Left lung (tissue), 10 donors: ENCODE measurements around the gene GYPC. TPM values are rescaled to one million over a fixed set of nuclear protein-coding genes. Genes with fewer than 3 reads are reported as not detected.
A peak's percentile ranks its signal among the peaks of the same experiment; 100 is the strongest.
"Not testable (repeated sequence)": the region's sequence is repeated elsewhere in the genome, so short reads cannot be mapped to it uniquely, and the experiment has no call there.

ENCODE experiments used
- ATAC-seq: fragments of 200-7000 bp; cut with Tn5 transposase; one replicate; pipeline ENCODE4 v1.9.1; 2020; ENCODE audit warnings: moderate library complexity
- DNase-seq, 4 donors: peaks; one replicate each; pipeline ENCODE4 v3.0.0-alpha.2; 2013 to 2020
- H3K27ac ChIP-seq, 2 donors: fragments of 200-600 bp; sonication (generic) in 1 of 2; one replicate each; pipeline versions ENCODE4 v1.5.0 to v1.8.0; 2020 to 2021
- H3K27me3 ChIP-seq, 2 donors: fragments of 200-600 bp; sonication (generic) in 1 of 2; one replicate each; pipeline versions ENCODE4 v1.5.0 to v1.8.0; 2020 to 2021
- H3K36me3 ChIP-seq, 2 donors: fragments of 200-600 bp; sonication (generic) in 1 of 2; one replicate each; pipeline versions ENCODE4 v1.5.0 to v1.8.0; 2020 to 2021
- H3K4me1 ChIP-seq, 2 donors: fragments of 200-600 bp; one replicate each; pipeline ENCODE4 v1.8.0; 2021
- H3K4me3 ChIP-seq, 2 donors: fragments of 200-600 bp; sonication (generic) in 1 of 2; one replicate each; pipeline versions ENCODE4 v1.5.0 to v1.8.0; 2020 to 2021; ENCODE audit warnings: mild to moderate bottlenecking in 1 of 2
- H3K9me3 ChIP-seq, 2 donors: fragments of 200-600 bp; sonication (generic) in 1 of 2; one replicate each; pipeline versions ENCODE4 v1.5.0 to v1.8.0; 2020 to 2021
- intact Hi-C, 2 donors: fragments of 100-400 bp; cut with DNase I; formaldehyde crosslinking; loops; one replicate each; pipeline versions ENCODE4 v1.11.2 to v1.14.2; 2022
- polyA plus RNA-seq, 6 donors: library from polyadenylated mRNA; unstranded; fragments of 120-200 nt; gene quantifications; one replicate each; pipeline ENCODE4 v1.2.1, GENCODE V29; 2013; ENCODE audit not compliant: insufficient read length in 6 of 6
- total RNA-seq, 2 donors: library from RNA; stranded (reverse); fragmentation: NEBNext Ultra II Directional; extraction: Animal tissue kit (Norgen Biotek cat#: 25700); gene quantifications; one replicate each; pipeline ENCODE4 v1.2.1, GENCODE V29; 2021
- TF ChIP-seq, protein P1 (sequence below), 2 donors: fragments of 200-600 bp; sonication (generic) in 1 of 2; IDR thresholded peaks; one replicate each; pipeline versions ENCODE4 v1.5.0 to v1.8.0; 2021; ENCODE audit warnings: antibody characterized with exemption in 2 of 2
- donor health status: DM: no; HTN: yes; CAD: no.
- donor health status: DM: no; HTN: no; CAD: no.

The GYPC gene
- total and polyA plus RNA-seq, 8 donors: 44.0 to 92.8 (median 73.9) TPM

DNA sequence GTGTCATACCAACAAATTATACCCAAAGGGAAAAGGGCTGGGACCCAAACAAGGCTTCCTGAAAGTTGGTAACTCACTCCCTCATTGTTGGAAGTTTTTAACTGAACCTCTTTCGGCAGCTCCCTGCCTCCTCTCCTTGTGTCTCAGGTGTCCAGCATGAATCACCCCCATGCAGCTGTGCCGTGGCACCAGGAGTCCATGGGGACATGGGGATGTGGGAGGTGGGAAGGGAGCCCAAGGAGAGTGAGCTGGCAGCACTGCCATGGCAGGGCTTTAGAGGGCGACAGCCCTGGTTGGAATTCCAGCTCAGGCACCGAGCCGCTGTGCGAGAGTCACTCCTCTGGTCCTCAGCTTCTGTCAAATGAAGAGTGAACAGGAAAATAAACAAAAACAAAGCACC is 12.5 kb upstream of the GYPC start:
- Histone ChIP-seq H3K9me3 (no peaks in the 10 kb centered on the region), H3K27ac (no peak overlapping the region), H3K36me3 (no peaks in the 10 kb centered on the region), H3K27me3 (no peaks in the 10 kb centered on the region), H3K4me1 (peaks cover 0 to 4% of the 10 kb centered on the region in 2 donors), H3K4me3 (no peak overlapping the region)
- ATAC-seq (no peak), DNase-seq (no peak)
- TF ChIP-seq, protein P1, sequence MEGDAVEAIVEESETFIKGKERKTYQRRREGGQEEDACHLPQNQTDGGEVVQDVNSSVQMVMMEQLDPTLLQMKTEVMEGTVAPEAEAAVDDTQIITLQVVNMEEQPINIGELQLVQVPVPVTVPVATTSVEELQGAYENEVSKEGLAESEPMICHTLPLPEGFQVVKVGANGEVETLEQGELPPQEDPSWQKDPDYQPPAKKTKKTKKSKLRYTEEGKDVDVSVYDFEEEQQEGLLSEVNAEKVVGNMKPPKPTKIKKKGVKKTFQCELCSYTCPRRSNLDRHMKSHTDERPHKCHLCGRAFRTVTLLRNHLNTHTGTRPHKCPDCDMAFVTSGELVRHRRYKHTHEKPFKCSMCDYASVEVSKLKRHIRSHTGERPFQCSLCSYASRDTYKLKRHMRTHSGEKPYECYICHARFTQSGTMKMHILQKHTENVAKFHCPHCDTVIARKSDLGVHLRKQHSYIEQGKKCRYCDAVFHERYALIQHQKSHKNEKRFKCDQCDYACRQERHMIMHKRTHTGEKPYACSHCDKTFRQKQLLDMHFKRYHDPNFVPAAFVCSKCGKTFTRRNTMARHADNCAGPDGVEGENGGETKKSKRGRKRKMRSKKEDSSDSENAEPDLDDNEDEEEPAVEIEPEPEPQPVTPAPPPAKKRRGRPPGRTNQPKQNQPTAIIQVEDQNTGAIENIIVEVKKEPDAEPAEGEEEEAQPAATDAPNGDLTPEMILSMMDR (IDR thresholded peaks at IDR 0.05): no peak
- intact Hi-C loops: no loop called here

DNA sequence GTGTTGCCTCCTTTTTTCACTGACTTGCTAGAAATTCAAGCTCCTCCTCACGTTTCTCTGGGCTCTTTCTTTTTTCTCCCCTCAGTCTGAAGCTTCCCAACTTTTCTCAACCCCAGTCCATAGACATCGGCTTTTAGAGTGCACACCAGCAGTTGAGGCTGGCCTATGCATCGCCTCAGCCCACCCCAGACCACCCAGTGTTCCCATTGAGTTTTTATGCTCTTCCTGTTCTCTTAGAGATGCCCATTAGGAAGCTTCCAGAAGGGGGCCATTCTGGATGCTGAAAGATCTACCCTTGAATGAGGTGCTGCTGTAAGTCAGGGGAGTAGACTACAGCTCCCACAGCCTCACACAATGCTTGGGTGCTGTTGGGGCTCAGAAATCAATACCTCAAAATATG is 12.0 kb upstream of the GYPC start:
- TF ChIP-seq, protein P1 (IDR thresholded peaks at IDR 0.05): no peak
- H3K36me3 ChIP-seq: no peaks in the 10 kb centered on the region
- no peaks in the 10 kb centered on the region for H3K9me3 ChIP-seq
- H3K27ac ChIP-seq: peak overlapping the region in 1 of 2 donors; percentile 6
- ATAC-seq (no peak), DNase-seq (no peak)
- H3K4me1 ChIP-seq: peaks cover 0 to 4% of the 10 kb centered on the region in 2 donors
- no peak overlapping the region for H3K4me3 ChIP-seq
- intact Hi-C loops: no loop called here
- H3K27me3 ChIP-seq: no peaks in the 10 kb centered on the region

DNA sequence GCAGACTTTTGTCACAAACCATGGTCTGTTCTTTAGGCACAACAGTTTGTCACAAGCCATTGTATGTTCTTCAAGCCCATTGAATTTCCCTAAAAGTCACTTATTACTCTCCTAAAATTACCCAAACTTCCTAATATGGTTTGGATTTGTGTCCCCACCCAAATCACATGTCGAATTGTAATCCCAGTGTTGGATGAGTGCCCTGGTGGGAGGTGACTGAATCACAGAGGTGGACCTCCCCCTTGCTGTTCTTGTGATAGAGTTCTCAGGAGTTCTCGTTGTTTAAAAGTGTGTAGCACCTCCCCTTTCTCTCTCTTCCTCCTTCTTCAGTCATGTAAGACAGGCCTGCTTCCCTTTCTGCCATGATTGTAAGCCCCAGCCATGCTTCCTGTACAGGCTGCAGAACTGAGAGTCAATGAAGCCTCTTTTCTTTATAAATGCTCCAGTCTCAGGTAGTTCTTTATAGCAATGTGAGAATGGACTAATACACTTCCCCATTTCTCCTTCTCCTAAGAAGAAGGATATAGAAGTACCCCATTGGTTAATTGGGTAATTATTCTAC is 11.2 kb upstream of the GYPC start:
- no peaks in the 10 kb centered on the region for H3K36me3 ChIP-seq
- H3K9me3 ChIP-seq: no peaks in the 10 kb centered on the region
- no peak for DNase-seq
- TF ChIP-seq, protein P1 (IDR thresholded peaks at IDR 0.05): no peak
- intact Hi-C loops: no loop called here
- no peaks in the 10 kb centered on the region for H3K27me3 ChIP-seq
- H3K4me3 ChIP-seq: no peak overlapping the region
- peak; percentile 46 for ATAC-seq
- peaks cover 0 to 4% of the 10 kb centered on the region in 2 donors for H3K4me1 ChIP-seq
- H3K27ac ChIP-seq: peak overlapping the region in 1 of 2 donors; percentile 6

DNA sequence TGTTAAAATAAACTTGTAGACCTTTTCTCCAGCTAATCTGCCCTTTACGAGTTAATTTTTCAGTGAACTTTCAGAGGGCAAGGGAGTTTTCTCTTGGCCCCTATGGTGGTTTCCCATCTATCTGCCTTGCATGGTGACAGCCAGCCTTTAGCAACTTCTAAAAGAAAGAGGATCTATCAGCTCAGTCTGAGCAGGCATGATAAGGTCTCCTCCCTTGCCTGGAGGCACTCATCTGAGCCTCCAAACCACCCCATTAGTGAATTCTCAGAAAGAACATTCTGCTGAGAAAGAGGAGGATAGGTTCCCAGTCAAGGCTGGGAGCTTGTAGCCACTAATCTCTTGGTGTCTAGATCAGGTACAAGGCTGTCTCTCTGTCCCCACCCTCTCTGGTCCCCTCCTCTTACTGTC is 10.7 kb upstream of the GYPC start:
- Histone ChIP-seq H3K4me3 (no peak overlapping the region), H3K27me3 (no peaks in the 10 kb centered on the region), H3K9me3 (no peaks in the 10 kb centered on the region), H3K27ac (no peak overlapping the region), H3K36me3 (no peaks in the 10 kb centered on the region), H3K4me1 (peaks cover 0 to 4% of the 10 kb centered on the region in 2 donors)
- no peak for DNase-seq
- intact Hi-C loops: no loop called here
- TF ChIP-seq, protein P1 (IDR thresholded peaks at IDR 0.05): no peak
- no peak for ATAC-seq

DNA sequence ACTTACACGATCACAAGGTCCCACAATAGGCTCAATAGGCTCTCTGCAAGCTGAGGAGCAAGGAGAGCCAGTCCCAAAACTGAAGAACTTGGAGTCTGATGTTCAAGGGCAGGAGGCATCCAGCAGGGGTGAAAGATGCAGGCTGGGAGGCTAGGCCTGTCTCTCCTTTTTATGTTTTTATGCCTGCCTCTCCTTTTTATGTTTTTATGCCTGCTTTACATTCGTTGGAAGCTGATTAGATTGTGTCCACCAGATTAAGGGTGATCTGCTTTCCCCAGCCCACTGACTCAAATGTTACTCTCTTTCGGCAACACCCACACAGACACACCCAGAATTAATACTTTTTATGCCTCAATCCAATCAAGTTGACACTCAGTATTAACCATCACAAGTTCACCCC is 9.9 kb upstream of the GYPC start:
- ATAC-seq (no peak), DNase-seq (no peak)
- Histone ChIP-seq H3K27ac (no peak overlapping the region), H3K4me3 (no peak overlapping the region), H3K4me1 (peaks cover 0 to 4% of the 10 kb centered on the region in 2 donors), H3K27me3 (no peaks in the 10 kb centered on the region), H3K9me3 (no peaks in the 10 kb centered on the region), H3K36me3 (no peaks in the 10 kb centered on the region)
- TF ChIP-seq, protein P1 (IDR thresholded peaks at IDR 0.05): no peak
- intact Hi-C loops: no loop called here

DNA sequence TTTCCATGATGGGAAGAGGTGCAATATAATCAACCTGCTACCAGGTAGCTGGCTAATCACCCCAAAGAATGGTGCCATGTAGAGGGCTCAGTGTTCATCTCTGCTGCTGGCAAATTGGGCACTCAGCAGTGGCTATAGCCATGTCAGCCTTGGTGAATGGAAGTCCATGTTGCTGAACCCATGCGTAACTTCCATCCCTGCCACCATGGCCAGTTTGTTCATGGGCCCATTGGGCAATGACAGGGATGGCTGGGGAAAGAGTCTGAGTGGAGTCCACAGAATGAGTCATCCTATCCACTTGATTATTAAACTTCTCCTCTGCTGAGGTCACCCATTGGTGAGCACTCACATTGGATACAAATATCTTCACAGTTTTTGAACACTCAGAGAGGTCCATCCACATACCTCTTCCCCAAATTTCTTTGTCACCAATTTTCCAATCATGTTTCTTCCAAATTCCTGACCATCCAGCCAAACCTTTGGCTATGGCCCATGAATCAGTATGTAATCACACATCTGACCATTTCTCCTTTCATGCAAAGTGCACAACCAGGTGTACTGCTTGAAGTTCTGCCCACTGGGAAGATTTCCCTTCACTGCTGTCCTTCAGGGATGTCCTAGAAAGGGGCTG is 8.1 kb upstream of the GYPC start:
- H3K27me3 ChIP-seq, H3K27ac ChIP-seq, intact Hi-C loops, H3K36me3 ChIP-seq, H3K4me3 ChIP-seq, H3K4me1 ChIP-seq, DNase-seq, H3K9me3 ChIP-seq, ATAC-seq: not testable (repeated sequence)

DNA sequence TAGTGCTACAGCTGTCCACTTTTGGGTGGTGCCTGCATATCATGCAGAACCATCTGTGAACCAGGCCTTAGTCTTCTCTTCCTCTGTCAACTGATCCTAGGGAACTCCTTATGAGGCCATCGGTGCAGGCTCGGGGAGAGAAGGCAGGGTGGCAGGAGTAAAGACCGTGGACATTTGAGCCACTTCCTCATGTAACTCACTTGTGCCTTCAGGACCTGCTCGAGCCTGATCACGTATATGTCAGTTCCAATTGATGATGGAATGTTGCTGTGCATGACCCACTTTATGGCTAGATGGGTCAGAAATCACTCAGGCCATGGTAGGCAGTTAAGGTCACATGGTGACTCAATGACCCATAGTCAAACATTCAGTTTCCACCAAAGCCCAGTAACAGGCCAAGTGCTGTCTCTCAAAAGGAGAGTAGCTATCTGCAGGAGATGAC is 7.6 kb upstream of the GYPC start:
- ATAC-seq, H3K9me3 ChIP-seq, intact Hi-C loops, DNase-seq, H3K27ac ChIP-seq, H3K36me3 ChIP-seq, H3K4me1 ChIP-seq, H3K4me3 ChIP-seq, H3K27me3 ChIP-seq: not testable (repeated sequence)
